K562 (cell line): ENCODE measurements around the gene C22orf42. TPM values are rescaled to one million over a fixed set of nuclear protein-coding genes. Genes with fewer than 3 reads are reported as not detected.
A peak's percentile ranks its signal among the peaks of the same experiment; 100 is the strongest.
"Not testable (repeated sequence)": the region's sequence is repeated elsewhere in the genome, so short reads cannot be mapped to it uniquely, and the experiment has no call there.

Experiments
- ATAC-seq: fragments of 200-7000 bp; cut with Tn5 transposase; 3 replicates; pipeline ENCODE4 v1.9.1; 2020; ENCODE audit warnings: moderate library complexity
- BruUV-seq: library from RNA; stranded (reverse); fragments of 400-500 nt; replicated peaks from 2 replicates; lab custom pipeline; 2021; lab: Mats Ljungman, UMichigan
- CTCF ChIA-PET: fragments of 300-600 bp; formaldehyde crosslinking; extraction: SDS; loops from one replicate; lab custom pipeline; 2021; ENCODE audit warnings: low intra/inter-chr PET ratio; lab: Yijun Ruan, JAX
- POLR2A ChIA-PET: fragments of 300-600, 350-650 bp; sonication (Branson Sonifier 250); formaldehyde crosslinking; extraction: SDS; loops from one replicate; lab custom pipeline; 2021; ENCODE audit warnings: antibody characterized with exemption, inconsistent platforms; lab: Yijun Ruan, JAX
- DNase-seq, 4 experiments: peaks; one replicate each; pipeline versions ENCODE4 v3.0.0 to v3.0.0-alpha.2; 2011 to 2018; ENCODE audit warnings: low spot score in 3 of 4, mixed read lengths in 3 of 4; ENCODE audit errors: extremely low read depth in 1 of 4
- FAIRE-seq: peaks from 2 replicates; lab custom pipeline; 2011; peaks lifted over from hg19 to GRCh38; lab: Jason Lieb, UNC
- H2AFZ ChIP-seq: 2 replicates; pipeline ENCODE4 v1.6.0; 2011; ENCODE audit warnings: low read depth, low read length, control low read depth, inconsistent platforms
- H3K27ac ChIP-seq: fragments of 200-600 bp; 3 replicates; pipeline ENCODE4 v1.8.0; 2011; ENCODE audit warnings: low read depth, mild to moderate bottlenecking, control low read depth, inconsistent platforms, low read length, moderate library complexity, mixed read lengths; ENCODE audit errors: extremely low read depth
- H3K27me3 ChIP-seq, 2 experiments: fragments of 300-600 bp in 1 of 2; 2 replicates in 1 of 2; 3 replicates in 1 of 2; pipeline versions ENCODE4 v1.6.0 to v1.8.0; 2011; ENCODE audit warnings: inconsistent platforms in 2 of 2, low read length in 2 of 2, mild to moderate bottlenecking in 1 of 2, mixed read lengths in 1 of 2, moderate library complexity in 1 of 2; ENCODE audit not compliant: control insufficient read depth in 2 of 2, insufficient read depth in 2 of 2
- H3K36me3 ChIP-seq: fragments of 300-600 bp; 3 replicates; pipeline ENCODE4 v1.8.0; 2011; ENCODE audit warnings: mild to moderate bottlenecking, low read length, inconsistent platforms; ENCODE audit not compliant: control insufficient read depth, insufficient read depth
- H3K4me1 ChIP-seq, 2 experiments: fragments of 200-600 bp in 1 of 2; replicated peaks in 1 of 2; 2 replicates in 1 of 2; 3 replicates in 1 of 2; pipeline versions ENCODE4 v1.5.1 to v1.8.0; 2011; ENCODE audit warnings: inconsistent platforms in 2 of 2, low read length in 2 of 2, mild to moderate bottlenecking in 1 of 2, mixed read lengths in 1 of 2, moderate library complexity in 1 of 2; ENCODE audit not compliant: control insufficient read depth in 2 of 2, insufficient read depth in 2 of 2
- H3K4me2 ChIP-seq: 2 replicates; pipeline ENCODE4 v1.6.1; 2011; ENCODE audit warnings: low read length, control low read depth, inconsistent platforms, mixed read lengths; ENCODE audit not compliant: insufficient read depth
- H3K4me3 ChIP-seq: fragments of 200-600 bp; sonication (generic), shearing (Covaris generic); 2 replicates; pipeline ENCODE4 v1.5.1; 2016; ENCODE audit warnings: control low read depth, inconsistent platforms
- H3K79me2 ChIP-seq: fragments of 200-600 bp; 3 replicates; pipeline ENCODE4 v1.8.0; 2011; ENCODE audit warnings: low read length, inconsistent platforms; ENCODE audit not compliant: control insufficient read depth, insufficient read depth
- H3K9ac ChIP-seq, 2 experiments: 2 replicates each; pipeline versions ENCODE4 v1.6.0 to v1.6.1; 2011; ENCODE audit warnings: low read depth in 2 of 2, low read length in 2 of 2, control low read depth in 1 of 2, inconsistent platforms in 1 of 2, mild to moderate bottlenecking in 1 of 2, mixed read lengths in 1 of 2; ENCODE audit not compliant: insufficient read depth in 1 of 2
- H3K9me1 ChIP-seq: one replicate; pipeline ENCODE4 v1.6.0; 2011; ENCODE audit warnings: inconsistent platforms, mild to moderate bottlenecking, low read length, moderate library complexity; ENCODE audit not compliant: control insufficient read depth, insufficient read depth
- H3K9me3 ChIP-seq: replicated peaks from 2 replicates; pipeline ENCODE4 v1.5.1; 2011; ENCODE audit warnings: low read depth, low read length, inconsistent platforms; ENCODE audit not compliant: control insufficient read depth, insufficient read depth
- H4K20me1 ChIP-seq: replicated peaks from 2 replicates; pipeline ENCODE4 v1.6.1; 2011; ENCODE audit warnings: low read length, inconsistent platforms, mixed read lengths; ENCODE audit not compliant: control insufficient read depth, insufficient read depth
- ZNF766 ChIP-seq: fragments of 200-800 bp; sonication (Bioruptor generic); conservative IDR thresholded peaks from 2 replicates; pipeline ENCODE4 v1.6.1; 2016; ENCODE audit warnings: missing genetic modification characterization, missing compliant biosample characterization
- WGBS: fragments of 100-300 bp; shearing (Covaris generic); methylation state at CpG from one replicate; pipeline ENCODE4 v1.1.6; 2016; ENCODE audit warnings: low coverage, mixed read lengths; ENCODE audit not compliant: insufficient coverage; ENCODE audit errors: missing lambda C conversion rate; 5-methylcytosine and 5-hydroxymethylcytosine counted together
- in situ Hi-C: fragments of 300-500 bp; cut with MboI; formaldehyde crosslinking; loops from 4 replicates; pipeline ENCODE4 v1.15.0; 2018; ENCODE audit warnings: inconsistent platforms, mixed read lengths
- intact Hi-C: fragments of 100-400 bp; cut with micrococcal nuclease; formaldehyde crosslinking; loops from 2 replicates; pipeline ENCODE4 v1.14.2; 2022
- polyA plus RNA-seq, 8 experiments: library from polyadenylated mRNA; depleted of rRNA in 4 of 8; stranded (reverse) in 5 of 8; unstranded in 3 of 8; fragments of >200 nt; fragmentation: Nextera tagmentation in 2 of 8; fragmentation: Illumina TruSeq in 1 of 8; extraction: Ambion mirVana in 2 of 8; extraction: Trizol in 1 of 8; gene quantifications; 2 replicates each; pipeline versions ENCODE4 v1.2.1 to v1.2.3, GENCODE V29; 2011 to 2014; ENCODE audit warnings: inconsistent platforms in 1 of 8, missing spikeins in 1 of 8
- total RNA-seq, 7 experiments: library from RNA; depleted of rRNA in 6 of 7; stranded (reverse); fragments of >200 nt in 6 of 7; fragmentation: Illumina TruSeq in 2 of 7; extraction: Trizol in 2 of 7; gene quantifications; 2 replicates each; pipeline versions ENCODE4 v1.2.1 to v1.2.3, GENCODE V29; 2011 to 2021; ENCODE audit warnings: low replicate concordance in 1 of 7

Gene C22orf42
- total and polyA plus RNA-seq, 9 of the 15 experiments (the other 6 are each of a cell fraction or from before 2014, with no cell fraction given): not detected

DNA sequence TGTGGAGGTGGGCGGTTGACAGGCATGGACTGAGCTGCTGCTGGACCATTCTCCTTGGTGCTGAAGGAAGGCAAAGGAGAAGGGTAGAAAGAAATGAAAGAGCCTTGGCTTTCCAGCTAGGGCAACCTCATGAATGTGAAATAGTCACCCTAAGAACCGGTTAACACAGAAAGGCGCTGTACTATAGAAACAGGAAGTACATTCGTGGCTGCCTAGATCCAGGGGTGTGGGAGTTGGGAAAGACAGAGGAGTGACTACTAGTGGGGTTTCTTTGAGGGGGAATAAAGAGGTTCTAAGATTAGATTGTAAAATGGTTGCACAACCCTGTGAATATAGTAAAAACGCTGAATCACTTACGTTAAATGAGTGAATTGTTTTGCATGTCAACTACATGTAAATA is 7.5 kb downstream of the C22orf42 start:
- H3K79me2 ChIP-seq, CTCF ChIA-PET, FAIRE-seq, H3K9me1 ChIP-seq, H3K36me3 ChIP-seq, H3K27me3 ChIP-seq, intact Hi-C loops, H3K4me2 ChIP-seq, ATAC-seq, H3K9me3 ChIP-seq, POLR2A ChIA-PET, in situ Hi-C loops, H3K4me3 ChIP-seq, H4K20me1 ChIP-seq, BruUV-seq, H3K4me1 ChIP-seq, H3K9ac ChIP-seq, DNase-seq, H2AFZ ChIP-seq, H3K27ac ChIP-seq: not testable (repeated sequence)
- 0 out of 2 replicates have a peak, but pooled peaks have one; percentile 46 for TF ChIP-seq ZNF766 (CRISPR knock-in tag)
- 0% methylated on average over 5 of the region's 6 CpGs for WGBS

DNA sequence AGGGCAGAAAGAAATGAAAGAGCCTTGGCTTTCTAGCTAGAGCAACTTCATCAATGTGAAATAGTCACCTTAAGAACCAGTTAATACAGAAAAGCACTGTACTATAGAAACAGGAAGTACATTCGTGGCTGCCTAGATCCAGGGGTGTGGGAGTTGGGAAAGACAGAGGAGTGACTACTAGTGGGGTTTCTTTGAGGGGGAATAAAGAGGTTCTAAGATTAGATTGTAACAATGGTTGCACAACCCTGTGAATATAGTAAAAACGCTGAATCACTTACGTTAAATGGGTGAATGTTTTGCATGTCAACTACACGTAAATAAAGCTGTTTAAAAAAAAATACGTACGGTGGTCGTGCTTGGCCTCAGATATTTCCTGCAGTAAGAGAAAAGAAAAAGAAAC is 8.5 kb downstream of the C22orf42 start:
- H3K79me2 ChIP-seq, H3K4me3 ChIP-seq, H3K9me1 ChIP-seq, H3K9me3 ChIP-seq, H4K20me1 ChIP-seq, BruUV-seq, FAIRE-seq, in situ Hi-C loops, H2AFZ ChIP-seq, POLR2A ChIA-PET, CTCF ChIA-PET, H3K36me3 ChIP-seq, H3K27ac ChIP-seq, H3K4me2 ChIP-seq, H3K9ac ChIP-seq, H3K27me3 ChIP-seq, intact Hi-C loops, ATAC-seq, H3K4me1 ChIP-seq, DNase-seq: not testable (repeated sequence)
- WGBS: 3% methylated on average over 4 of the region's 7 CpGs

DNA sequence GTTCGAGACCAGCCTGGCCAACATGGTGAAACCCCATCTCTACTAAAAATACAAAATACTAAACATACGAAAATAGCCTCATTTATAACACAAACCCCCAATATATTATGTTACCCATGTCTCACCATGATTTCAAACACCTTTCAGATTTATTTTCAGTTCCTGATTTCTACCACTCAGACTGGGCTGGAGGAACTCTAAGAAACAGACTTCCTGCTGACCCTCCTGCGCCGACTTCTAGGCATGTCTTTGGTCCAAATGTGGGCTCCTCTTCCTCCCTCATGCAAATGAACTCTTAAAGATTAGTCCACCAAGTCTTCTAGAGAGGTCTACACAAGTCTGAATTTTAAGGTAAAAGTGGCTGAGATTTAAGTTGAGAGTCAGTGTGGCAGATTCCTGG is 10.7 kb downstream of the C22orf42 start:
- CTCF ChIA-PET, H3K36me3 ChIP-seq, H3K9ac ChIP-seq, H3K27me3 ChIP-seq, intact Hi-C loops, POLR2A ChIA-PET, H3K9me1 ChIP-seq, H3K4me2 ChIP-seq, DNase-seq, in situ Hi-C loops, H2AFZ ChIP-seq, BruUV-seq, H3K79me2 ChIP-seq, H3K4me1 ChIP-seq, FAIRE-seq, H3K9me3 ChIP-seq, H4K20me1 ChIP-seq, ATAC-seq, H3K27ac ChIP-seq, H3K4me3 ChIP-seq: not testable (repeated sequence)
- 12% methylated on average over 3 of the region's 4 CpGs for WGBS

DNA sequence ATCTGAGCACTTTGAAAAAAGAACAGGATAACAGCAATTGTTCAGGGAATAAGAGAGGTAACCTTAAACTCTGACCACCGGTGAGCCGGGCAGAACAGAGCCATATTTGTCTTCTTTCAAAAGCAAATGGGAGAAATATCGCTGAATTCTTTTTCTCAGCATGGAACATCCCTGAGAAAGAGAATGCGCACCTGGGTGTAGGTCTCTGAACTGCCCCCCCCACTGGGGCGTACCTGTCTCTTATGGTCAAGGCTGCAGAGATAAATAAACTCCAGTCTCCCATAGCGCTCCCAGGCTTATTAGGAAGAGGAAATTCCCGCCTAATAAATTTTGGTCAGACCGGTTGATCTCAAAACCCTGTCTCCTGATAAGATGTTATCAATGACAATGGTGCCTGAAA is 12.0 kb downstream of the C22orf42 start:
- H3K9me1 ChIP-seq, H3K27me3 ChIP-seq, H2AFZ ChIP-seq, ATAC-seq, CTCF ChIA-PET, intact Hi-C loops, H3K9me3 ChIP-seq, DNase-seq, H3K36me3 ChIP-seq, H3K4me3 ChIP-seq, H3K27ac ChIP-seq, BruUV-seq, H3K9ac ChIP-seq, H3K4me2 ChIP-seq, H4K20me1 ChIP-seq, H3K79me2 ChIP-seq, H3K4me1 ChIP-seq, FAIRE-seq, in situ Hi-C loops, POLR2A ChIA-PET: not testable (repeated sequence)
- 37% methylated on average over 5 of the region's 8 CpGs for WGBS
